IMR-90 (cell line): ENCODE data around the gene SUV39H1. TPM values are rescaled to one million over a fixed set of nuclear protein-coding genes. Genes with fewer than 3 reads are reported as not detected.
"Not testable (repeated sequence)": the region's sequence is repeated elsewhere in the genome, so short reads cannot be mapped to it uniquely, and the experiment has no call there.

Experiments
- ATAC-seq: fragments of 200-7000 bp; cut with Tn5 transposase; 2 replicates; pipeline ENCODE4 v1.9.1; 2020; ENCODE audit warnings: low read depth, mild to moderate bottlenecking, moderate library complexity
- BruUV-seq: library from RNA; stranded (reverse); fragments of 400-500 nt; replicated peaks from 2 replicates; lab custom pipeline; 2021; lab: Mats Ljungman, UMichigan
- CTCF ChIA-PET: fragments of 300-600 bp; formaldehyde crosslinking; extraction: SDS; loops from one replicate; lab custom pipeline; 2021; ENCODE audit warnings: antibody characterized with exemption; lab: Yijun Ruan, JAX
- POLR2A ChIA-PET: fragments of 300-600 bp; sonication (Branson Sonifier 250); formaldehyde crosslinking; loops from one replicate; lab custom pipeline; 2022; ENCODE audit warnings: antibody characterized with exemption; ENCODE audit not compliant: unreplicated experiment; lab: Charles Lee
- DNase-seq: peaks from one replicate; pipeline ENCODE4 v3.0.0; 2013
- H2AFZ ChIP-seq: replicated peaks from 2 replicates; pipeline ENCODE3; 2013; ENCODE audit warnings: low read length, mild to moderate bottlenecking; ENCODE audit not compliant: poor library complexity
- H2AK5ac ChIP-seq: 2 replicates; pipeline ENCODE4 v1.6.1; 2013; ENCODE audit warnings: low read depth, low read length, inconsistent platforms
- H2AK9ac ChIP-seq: replicated peaks from 2 replicates; pipeline ENCODE3; 2013; ENCODE audit warnings: mild to moderate bottlenecking, low read depth, low read length, moderate library complexity; ENCODE audit not compliant: poor library complexity
- H2BK120ac ChIP-seq: 2 replicates; pipeline ENCODE4 v1.6.1; 2013; ENCODE audit warnings: low read depth, low read length, inconsistent platforms
- H2BK15ac ChIP-seq: 3 replicates; pipeline ENCODE4 v1.6.1; 2013; ENCODE audit warnings: low read depth, low read length, inconsistent platforms
- H2BK20ac ChIP-seq: 2 replicates; pipeline ENCODE4 v1.6.1; 2013; ENCODE audit warnings: low read depth, mild to moderate bottlenecking, inconsistent platforms, low read length, moderate library complexity
- H2BK5ac ChIP-seq: 2 replicates; pipeline ENCODE4 v1.6.1; 2013; ENCODE audit warnings: mild to moderate bottlenecking, low read depth, low read length, inconsistent platforms; ENCODE audit not compliant: poor library complexity, severe bottlenecking
- H3K14ac ChIP-seq: replicated peaks from 2 replicates; pipeline ENCODE4 v1.6.1; 2013; ENCODE audit warnings: low read depth, low read length, inconsistent platforms
- H3K18ac ChIP-seq: 2 replicates; pipeline ENCODE4 v1.6.1; 2013; ENCODE audit warnings: low read depth, low read length, control low read depth
- H3K23ac ChIP-seq: 2 replicates; pipeline ENCODE4 v1.6.1; 2013; ENCODE audit warnings: low read depth, low read length, inconsistent platforms
- H3K27ac ChIP-seq: 2 replicates; pipeline ENCODE4 v1.5.1; 2013; ENCODE audit warnings: mild to moderate bottlenecking, control low read depth, low read length; ENCODE audit not compliant: insufficient read depth
- H3K27me3 ChIP-seq: 2 replicates; pipeline ENCODE4 v1.6.1; 2013; ENCODE audit warnings: low read length; ENCODE audit not compliant: control insufficient read depth, insufficient read depth
- H3K36me3 ChIP-seq: 2 replicates; pipeline ENCODE4 v1.6.1; 2013; ENCODE audit warnings: low read length, mixed read lengths; ENCODE audit not compliant: control insufficient read depth, insufficient read depth
- H3K4ac ChIP-seq: 2 replicates; pipeline ENCODE4 v1.6.1; 2013; ENCODE audit warnings: low read depth, low read length, inconsistent platforms
- H3K4me1 ChIP-seq: 2 replicates; pipeline ENCODE4 v1.6.1; 2013; ENCODE audit warnings: low read length, mixed read lengths; ENCODE audit not compliant: control insufficient read depth, insufficient read depth
- H3K4me2 ChIP-seq: 2 replicates; pipeline ENCODE4 v1.6.1; 2013; ENCODE audit warnings: low read depth, mild to moderate bottlenecking, control low read depth, low read length, moderate library complexity
- H3K4me3 ChIP-seq: 2 replicates; pipeline ENCODE4 v1.5.1; 2013; ENCODE audit warnings: low read depth, mild to moderate bottlenecking, control low read depth, low read length, moderate library complexity; ENCODE audit not compliant: insufficient read depth
- H3K56ac ChIP-seq: 2 replicates; pipeline ENCODE4 v1.6.1; 2013; ENCODE audit warnings: low read length, inconsistent platforms; ENCODE audit not compliant: insufficient read depth; ENCODE audit errors: extremely low read depth
- H3K79me1 ChIP-seq, 2 experiments: 2 replicates each; pipeline ENCODE4 v1.6.1; 2013; ENCODE audit warnings: low read length in 2 of 2, inconsistent platforms in 1 of 2, low read depth in 1 of 2
- H3K9ac ChIP-seq: 2 replicates; pipeline ENCODE4 v1.6.1; 2013; ENCODE audit warnings: low read depth, low read length, control low read depth
- H3K9me1 ChIP-seq: 2 replicates; pipeline ENCODE4 v1.6.1; 2013; ENCODE audit warnings: low read length, inconsistent platforms; ENCODE audit not compliant: insufficient read depth
- H3K9me3 ChIP-seq: 2 replicates; pipeline ENCODE4 v1.6.1; 2013; ENCODE audit warnings: low read length; ENCODE audit not compliant: control insufficient read depth, insufficient read depth
- H4K20me1 ChIP-seq: 2 replicates; pipeline ENCODE4 v1.6.1; 2013; ENCODE audit warnings: low read length, inconsistent platforms; ENCODE audit not compliant: insufficient read depth
- H4K5ac ChIP-seq: 2 replicates; pipeline ENCODE4 v1.6.1; 2013; ENCODE audit warnings: mild to moderate bottlenecking, low read depth, low read length, control low read depth
- H4K8ac ChIP-seq, 2 experiments: 2 replicates each; pipeline ENCODE4 v1.6.1; 2013; ENCODE audit warnings: low read depth in 2 of 2, low read length in 2 of 2, control low read depth in 1 of 2, inconsistent platforms in 1 of 2
- H4K91ac ChIP-seq: 2 replicates; pipeline ENCODE4 v1.6.1; 2013; ENCODE audit warnings: low read depth, low read length, inconsistent platforms; ENCODE audit not compliant: insufficient read depth
- CTCF ChIP-seq: conservative IDR thresholded peaks from 2 replicates; pipeline ENCODE4 v1.5.1; 2012; ENCODE audit warnings: mild to moderate bottlenecking, low read depth, low read length, improper control_type of control experiment
- MAFK ChIP-seq: IDR thresholded peaks from 2 replicates; pipeline ENCODE4 v1.6.1; 2012; ENCODE audit warnings: low read depth, low read length, improper control_type of control experiment
- MAZ ChIP-seq: IDR thresholded peaks from 2 replicates; pipeline ENCODE4 v1.6.1; 2012; ENCODE audit warnings: low read depth, mild to moderate bottlenecking, low read length, improper control_type of control experiment, moderate library complexity, borderline replicate concordance
- POLR2A ChIP-seq: IDR thresholded peaks from 2 replicates; pipeline ENCODE4 v1.6.1; 2012; ENCODE audit warnings: mild to moderate bottlenecking, low read depth, low read length
- RAD21 ChIP-seq: IDR thresholded peaks from 2 replicates; pipeline ENCODE4 v1.6.1; 2012; ENCODE audit warnings: low read length, improper control_type of control experiment
- WGBS, 2 experiments: methylation state at CpG; one replicate each; pipeline versions ENCODE4 v1.1.5 to v1.1.7; 2013; ENCODE audit warnings: missing lambda C conversion rate in 2 of 2; ENCODE audit not compliant: insufficient read length in 1 of 2; ENCODE audit errors: extremely low coverage in 2 of 2; 5-methylcytosine and 5-hydroxymethylcytosine counted together
- dilution Hi-C: fragments of 300-500 bp; cut with HindIII; formaldehyde crosslinking; loops from one replicate; pipeline ENCODE4 v1.14.3; 2018; ENCODE audit warnings: low sequenced_read_pairs; ENCODE audit not compliant: unreplicated experiment
- in situ Hi-C: fragments of 300-500 bp; cut with MboI; formaldehyde crosslinking; loops from 3 replicates; pipeline ENCODE4 v1.14.3; 2019; ENCODE audit warnings: low sequenced_read_pairs, inconsistent platforms, mixed read lengths
- intact Hi-C: fragments of 100-400 bp; cut with micrococcal nuclease; formaldehyde crosslinking; loops from 2 replicates; pipeline ENCODE4 v1.10.0; 2022
- polyA plus RNA-seq, 3 experiments: library from polyadenylated mRNA; depleted of rRNA; stranded (reverse); fragments of >200 nt; gene quantifications; 2 replicates each; pipeline ENCODE4 v1.2.3, GENCODE V29; 2012; ENCODE audit warnings: low replicate concordance in 1 of 3
- total RNA-seq: library from RNA; depleted of rRNA; stranded (reverse); fragments of >200 nt; gene quantifications from 2 replicates; pipeline ENCODE4 v1.2.3, GENCODE V29; 2012

Gene SUV39H1
- total and polyA plus RNA-seq, 2 of the 4 experiments (the other 2 are of a cell fraction) = 6.6 to 8.6 TPM

GRCh38 chrX:48681539-48682183 lies 14.9 kb upstream of the SUV39H1 start:
- no peak overlapping the region for H4K8ac ChIP-seq
- dilution Hi-C loops (no loop called here), intact Hi-C loops (no loop called here), in situ Hi-C loops (no loop called here)
- no peak overlapping the region for H3K4ac ChIP-seq
- H2BK5ac ChIP-seq = no peak overlapping the region
- no peak overlapping the region for H3K23ac ChIP-seq
- ChIA-PET CTCF (no interaction called here), POLR2A (no interaction called here)
- no peaks in the 10 kb centered on the region for H4K20me1 ChIP-seq
- WGBS, 2 experiments = 44% methylated on average over 4 of the region's 10 CpGs; no CpG with 5 or more reads in 1 of the 2 experiments
- no peaks in the 10 kb centered on the region for H3K36me3 ChIP-seq
- H3K18ac ChIP-seq = no peak overlapping the region
- no TSS peak for BruUV-seq
- H2BK15ac ChIP-seq = no peak overlapping the region
- no peak for TF ChIP-seq CTCF
- TF ChIP-seq MAZ = no peak
- TF ChIP-seq POLR2A = no peak
- no peak for TF ChIP-seq MAFK
- no peak for TF ChIP-seq RAD21
- no peak overlapping the region for H2BK20ac ChIP-seq
- H3K56ac ChIP-seq = no peak overlapping the region
- no peak overlapping the region for H3K4me2 ChIP-seq
- H3K27ac ChIP-seq = no peak overlapping the region
- H3K4me3 ChIP-seq = no peak overlapping the region
- no peak overlapping the region for H3K14ac ChIP-seq
- no peak for DNase-seq
- no peak overlapping the region for H4K91ac ChIP-seq
- no peak overlapping the region for H2AK9ac ChIP-seq
- H3K4me1 ChIP-seq = no peaks in the 10 kb centered on the region
- H4K5ac ChIP-seq = no peak overlapping the region
- no peaks in the 10 kb centered on the region for H3K9me3 ChIP-seq
- H3K9me1 ChIP-seq = no peaks in the 10 kb centered on the region
- H3K27me3 ChIP-seq = peaks cover under 1% of the 10 kb centered on the region; the same call in 1 of the 2 replicates
- H3K9ac ChIP-seq = no peak overlapping the region
- ATAC-seq = no peak
- H2AK5ac ChIP-seq = no peak overlapping the region
- H3K79me1 ChIP-seq = no peaks in the 10 kb centered on the region; a peak in 1 of 4 replicates
- H2AFZ ChIP-seq = no peak overlapping the region
- H2BK120ac ChIP-seq = no peak overlapping the region

- dilution Hi-C loops, H4K20me1 ChIP-seq, H3K4me2 ChIP-seq, H4K8ac ChIP-seq, DNase-seq, H2BK5ac ChIP-seq, intact Hi-C loops, in situ Hi-C loops, H2BK15ac ChIP-seq, H3K18ac ChIP-seq, H3K27ac ChIP-seq, H3K4me3 ChIP-seq, H2BK120ac ChIP-seq, H3K56ac ChIP-seq, H3K4me1 ChIP-seq, H3K27me3 ChIP-seq, H3K4ac ChIP-seq, H3K36me3 ChIP-seq, H3K9ac ChIP-seq, H2AK5ac ChIP-seq, H3K14ac ChIP-seq, H4K91ac ChIP-seq, H2AK9ac ChIP-seq, H4K5ac ChIP-seq, H3K23ac ChIP-seq, POLR2A ChIA-PET, H2AFZ ChIP-seq, BruUV-seq, ATAC-seq, H3K79me1 ChIP-seq, H3K9me3 ChIP-seq, H3K9me1 ChIP-seq, H2BK20ac ChIP-seq: not testable (repeated sequence)
- WGBS, 2 experiments = 67% methylated on average over 3 of the region's 12 CpGs; no CpG with 5 or more reads in 1 of the 2 experiments
- CTCF ChIA-PET = interaction anchor here (0.6 kb wide), 1 partner anchor 87 kb away, joined by 4 read pairs; no protein-coding TSS in a partner anchor
These were observed 13.7 kb upstream of the SUV39H1 start for GRCh38 chrX:48682795-48683194.
